ENCODE results near the gene COL23A1. TPM values are rescaled to one million over a fixed set of nuclear protein-coding genes. Genes with fewer than 3 reads are reported as not detected.
A peak's percentile ranks its signal among the peaks of the same experiment; 100 is the strongest.

COL23A1 gene
- total and polyA plus RNA-seq, 2 of the 13 experiments (the other 11 are each of a cell fraction or from before 2014, with no cell fraction given) = not detected

- TF ChIP-seq TRAFD1 (CRISPR knock-in tag; IDR thresholded peaks at IDR 0.05; ENCODE audit: borderline replicate concordance) = no peak
- peak; percentile 78 for TF ChIP-seq ZNF543 (CRISPR knock-in tag; IDR thresholded peaks at IDR 0.05)
- 0 out of 2 replicates have a peak, but pooled peaks have one; percentile 22 for TF ChIP-seq DNMT1 (CRISPR knock-in tag; IDR thresholded peaks at IDR 0.05)
- peak; percentile 28; the same call in 1 of the 2 replicates for TF ChIP-seq SOX13 (IDR thresholded peaks at IDR 0.05)
- peak in 1 of 2 experiments; percentile 62; a peak in 2 of 4 replicates for TF ChIP-seq SOX13 (CRISPR knock-in tag; conservative IDR thresholded peaks at IDR 0.05 in 1 of 2, IDR thresholded peaks at IDR 0.05 in 1 of 2)
- no peak for TF ChIP-seq SETDB1 (CRISPR knock-in tag; IDR thresholded peaks at IDR 0.05; ENCODE audit: borderline replicate concordance)
- 0 out of 2 replicates have a peak, but pooled peaks have one; percentile 41 for TF ChIP-seq ZNF318 (CRISPR knock-in tag; IDR thresholded peaks at IDR 0.05)
- TF ChIP-seq CREB3 (CRISPR knock-in tag; IDR thresholded peaks at IDR 0.05) = peak; percentile 62; the same call in 1 of the 2 replicates
- TF ChIP-seq ZNF678 (CRISPR knock-in tag; IDR thresholded peaks at IDR 0.05) = peak; percentile 60; the same call in 1 of the 2 replicates
- no peak for TF ChIP-seq GABPA (IDR thresholded peaks at IDR 0.05; ENCODE audit: low read depth, low read length)
- no peak for TF ChIP-seq GABPA (CRISPR knock-in tag; IDR thresholded peaks at IDR 0.05; ENCODE audit: low read depth)
- TF ChIP-seq TRIM22 (IDR thresholded peaks at IDR 0.05) = no peak
- no peak for TF ChIP-seq BCLAF1 (IDR thresholded peaks at IDR 0.05)
Observed at GRCh38 chr5:178204182-178204934, 385.8 kb downstream of the COL23A1 start, which contains the start of gene HNRNPAB (continued).
